Left forelimb (tissue), 1 donor: Measurements from ENCODE around the gene ECHDC1.

Experiments used
- DNase-seq: peaks from one replicate; pipeline ENCODE4 v3.0.0-alpha.2; 2018; ENCODE audit warnings: low spot score

ECHDC1 gene

GRCh38 chr6:127289934-127290333, 53.5 kb downstream of the ECHDC1 start:
- no peak for DNase-seq

- no peak for DNase-seq
Measured at GRCh38 chr6:127288705-127289104, 54.7 kb downstream of the ECHDC1 start.

GRCh38 chr6:127282184-127282583, 61.2 kb downstream of the ECHDC1 start:
- DNase-seq = no peak

GRCh38 chr6:127279815-127280214, 63.6 kb downstream of the ECHDC1 start:
- DNase-seq = no peak

GRCh38 chr6:127277878-127278843, 65.2 kb downstream of the ECHDC1 start:
- DNase-seq = no peak

GRCh38 chr6:127276331-127276730, 67.1 kb downstream of the ECHDC1 start:
- DNase-seq = no peak

GRCh38 chr6:127273499-127273898, 69.9 kb downstream of the ECHDC1 start:
- no peak for DNase-seq

GRCh38 chr6:127272576-127272975, 70.8 kb downstream of the ECHDC1 start:
- DNase-seq = no peak

GRCh38 chr6:127267646-127268625, 75.5 kb downstream of the ECHDC1 start:
- no peak for DNase-seq

GRCh38 chr6:127266892-127267645, 76.3 kb downstream of the ECHDC1 start:
- DNase-seq = peak; percentile 87

- peak; percentile 94 for DNase-seq
Measured at GRCh38 chr6:127266178-127266891, 77.1 kb downstream of the ECHDC1 start, which contains the start of gene RNF146. Gene RNF146 (plus strand): TSS chr6:127266864. CDS start chr6:127280339, 13,475 bp downstream.

GRCh38 chr6:127263481-127263880, 79.9 kb downstream of the ECHDC1 start:
- no peak for DNase-seq

GRCh38 chr6:127262896-127263295, 80.5 kb downstream of the ECHDC1 start:
- no peak for DNase-seq

GRCh38 chr6:127255286-127255685, 88.1 kb downstream of the ECHDC1 start:
- DNase-seq = no peak

- no peak for DNase-seq
Measured at GRCh38 chr6:127249621-127250020, 93.8 kb downstream of the ECHDC1 start.

GRCh38 chr6:127247114-127248096, 96.0 kb downstream of the ECHDC1 start:
- no peak for DNase-seq

GRCh38 chr6:127243501-127243900, 99.9 kb downstream of the ECHDC1 start:
- DNase-seq = no peak
